ENCODE results near the gene CARD9.
"Not testable (repeated sequence)": the region's sequence is repeated elsewhere in the genome, so short reads cannot be mapped to it uniquely, and the experiment has no call there.

DNA sequence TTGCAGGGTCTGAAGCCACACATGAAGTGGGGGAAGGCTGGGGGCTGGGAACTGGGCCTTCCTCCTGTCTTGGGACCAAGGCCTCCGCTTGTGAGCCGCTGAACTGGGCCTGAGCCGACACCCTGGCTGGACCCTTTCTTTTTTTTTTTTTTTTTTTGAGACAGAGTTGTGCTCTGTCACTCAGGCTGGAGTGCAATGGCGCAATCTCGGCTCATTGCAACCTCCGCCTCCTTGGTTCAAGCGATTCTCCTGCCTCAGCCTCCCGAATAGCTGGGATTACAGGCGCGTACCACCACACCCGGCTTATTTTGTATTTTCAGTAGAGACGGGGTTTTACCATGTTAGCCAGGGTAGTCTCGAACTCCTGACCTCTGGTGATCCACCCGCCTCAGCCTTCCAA, 54.2 kb downstream of the CARD9 start:
- TF ChIP-seq POLR2A (IDR thresholded peaks at IDR 0.05; ENCODE audit: low read length); GATA1 (IDR thresholded peaks at IDR 0.05; ENCODE audit: low read depth, low read length): not testable (repeated sequence)

Data from erythroblast (primary cell).